WERI-Rb-1 (cell line): ENCODE results near the gene ACER1.
"Not testable (repeated sequence)": the region's sequence is repeated elsewhere in the genome, so short reads cannot be mapped to it uniquely, and the experiment has no call there.

ENCODE experiments used
- DNase-seq: peaks from one replicate; pipeline ENCODE4 v3.0.0-alpha.2; 2020
- H3K27ac ChIP-seq: fragments of 250-450 bp; sonication (Bioruptor Pico); 2 replicates; pipeline ENCODE4 v1.5.1; 2020; ENCODE audit warnings: mild to moderate bottlenecking, moderate library complexity
- H3K27me3 ChIP-seq: fragments of 250-450 bp; sonication (Bioruptor Pico); 2 replicates; pipeline ENCODE4 v1.5.1; 2021; ENCODE audit warnings: mild to moderate bottlenecking, low read depth, moderate library complexity; ENCODE audit not compliant: insufficient read depth, severe bottlenecking
- H3K36me3 ChIP-seq: fragments of 250-450 bp; sonication (Bioruptor Pico); 2 replicates; pipeline ENCODE4 v1.5.1; 2020; ENCODE audit warnings: mild to moderate bottlenecking, moderate library complexity
- H3K4me3 ChIP-seq: 2 replicates; pipeline ENCODE4 v1.5.1; 2011; ENCODE audit warnings: low read depth, mild to moderate bottlenecking, control low read depth, low read length
- H3K9me3 ChIP-seq: fragments of 250-450 bp; sonication (Bioruptor Pico); 2 replicates; pipeline ENCODE4 v1.5.1; 2021; ENCODE audit warnings: mild to moderate bottlenecking, moderate library complexity; ENCODE audit not compliant: severe bottlenecking
- TF ChIP-seq, protein P1 (sequence below): IDR thresholded peaks from 2 replicates; pipeline ENCODE4 v1.5.1; 2011; ENCODE audit warnings: low read depth, mild to moderate bottlenecking, control low read depth, inconsistent platforms, low read length

The ACER1 gene

DNA sequence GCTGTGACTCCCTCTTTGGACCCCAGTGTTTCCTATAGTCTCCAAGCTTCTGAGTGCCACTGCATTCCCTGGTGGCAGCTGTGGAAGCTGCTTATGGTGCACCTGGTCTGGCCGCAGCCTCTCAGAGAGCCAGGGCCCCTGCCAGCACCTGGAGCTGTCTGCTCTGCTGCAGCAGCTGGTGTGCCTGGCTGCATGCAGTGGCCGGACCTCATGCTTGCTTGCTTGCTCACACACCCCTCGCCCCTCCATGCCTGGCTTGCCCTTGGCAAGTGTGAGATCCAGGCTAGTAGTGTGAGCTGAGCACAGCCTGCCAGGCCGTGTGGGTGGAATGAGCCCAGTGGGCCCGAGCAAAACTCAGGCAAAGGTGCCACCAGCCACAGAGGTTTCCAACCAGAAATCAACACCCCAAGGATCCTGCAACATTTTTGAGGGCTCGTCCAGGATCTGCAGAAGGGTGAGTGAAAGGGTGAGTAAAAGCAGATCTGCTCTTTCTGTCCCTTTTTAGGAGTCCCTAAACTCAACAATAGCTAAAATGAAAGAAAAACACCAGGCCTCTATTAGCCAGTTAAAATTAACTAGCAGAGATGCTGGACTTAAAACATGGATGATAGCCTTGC is 46.0 kb downstream of the ACER1 start:
- H3K36me3 ChIP-seq = no peaks in the 10 kb centered on the region
- no peak overlapping the region for H3K4me3 ChIP-seq
- no peak for DNase-seq
- no peak overlapping the region for H3K27ac ChIP-seq
- TF ChIP-seq, protein P1, sequence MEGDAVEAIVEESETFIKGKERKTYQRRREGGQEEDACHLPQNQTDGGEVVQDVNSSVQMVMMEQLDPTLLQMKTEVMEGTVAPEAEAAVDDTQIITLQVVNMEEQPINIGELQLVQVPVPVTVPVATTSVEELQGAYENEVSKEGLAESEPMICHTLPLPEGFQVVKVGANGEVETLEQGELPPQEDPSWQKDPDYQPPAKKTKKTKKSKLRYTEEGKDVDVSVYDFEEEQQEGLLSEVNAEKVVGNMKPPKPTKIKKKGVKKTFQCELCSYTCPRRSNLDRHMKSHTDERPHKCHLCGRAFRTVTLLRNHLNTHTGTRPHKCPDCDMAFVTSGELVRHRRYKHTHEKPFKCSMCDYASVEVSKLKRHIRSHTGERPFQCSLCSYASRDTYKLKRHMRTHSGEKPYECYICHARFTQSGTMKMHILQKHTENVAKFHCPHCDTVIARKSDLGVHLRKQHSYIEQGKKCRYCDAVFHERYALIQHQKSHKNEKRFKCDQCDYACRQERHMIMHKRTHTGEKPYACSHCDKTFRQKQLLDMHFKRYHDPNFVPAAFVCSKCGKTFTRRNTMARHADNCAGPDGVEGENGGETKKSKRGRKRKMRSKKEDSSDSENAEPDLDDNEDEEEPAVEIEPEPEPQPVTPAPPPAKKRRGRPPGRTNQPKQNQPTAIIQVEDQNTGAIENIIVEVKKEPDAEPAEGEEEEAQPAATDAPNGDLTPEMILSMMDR = no peak
- H3K9me3 ChIP-seq = peaks cover 45% of the 10 kb centered on the region
- H3K27me3 ChIP-seq = no peaks in the 10 kb centered on the region

- Histone ChIP-seq H3K9me3 (peaks cover 41% of the 10 kb centered on the region), H3K36me3 (no peaks in the 10 kb centered on the region), H3K27me3 (no peaks in the 10 kb centered on the region), H3K4me3 (no peak overlapping the region), H3K27ac (no peak overlapping the region)
- no peak for DNase-seq
- TF ChIP-seq, protein P1 = no peak
Measured at GRCh38 chr19:6286676-6287075, 46.7 kb downstream of the ACER1 start.

- Histone ChIP-seq H3K9me3 (peaks cover 33% of the 10 kb centered on the region), H3K36me3 (peaks cover 15% of the 10 kb centered on the region)
- not testable (repeated sequence) for H3K27ac ChIP-seq, H3K4me3 ChIP-seq, DNase-seq, H3K27me3 ChIP-seq
Measured at GRCh38 chr19:6282393-6282792, 51.0 kb downstream of the ACER1 start.

- Histone ChIP-seq H3K9me3 (peaks cover 15% of the 10 kb centered on the region), H3K36me3 (peaks cover 27% of the 10 kb centered on the region), H3K27ac (peak within 1 kb of the TSS; percentile 91), H3K4me3 (peak within 1 kb of the TSS; percentile 98), H3K27me3 (no peaks in the 10 kb centered on the region)
- peak; percentile 97 for DNase-seq
- TF ChIP-seq, protein P1 = peak; percentile 74
Measured at GRCh38 chr19:6279931-6280591, 53.4 kb downstream of the ACER1 start, which contains the start of gene MLLT1. TSS of gene MLLT1 (minus strand) at chr19:6279975. CDS start at chr19:6279784, 191 bp downstream.

GRCh38 chr19:6279620-6279930 is 53.8 kb downstream of the ACER1 start:
- H3K27me3 ChIP-seq = no peaks in the 10 kb centered on the region
- peaks cover 30% of the 10 kb centered on the region for H3K36me3 ChIP-seq
- peaks cover 13% of the 10 kb centered on the region for H3K9me3 ChIP-seq
- no peak for DNase-seq
- peak overlapping the region; percentile 91 for H3K27ac ChIP-seq
- peak overlapping the region; percentile 98 for H3K4me3 ChIP-seq
- TF ChIP-seq, protein P1 = no peak

DNA sequence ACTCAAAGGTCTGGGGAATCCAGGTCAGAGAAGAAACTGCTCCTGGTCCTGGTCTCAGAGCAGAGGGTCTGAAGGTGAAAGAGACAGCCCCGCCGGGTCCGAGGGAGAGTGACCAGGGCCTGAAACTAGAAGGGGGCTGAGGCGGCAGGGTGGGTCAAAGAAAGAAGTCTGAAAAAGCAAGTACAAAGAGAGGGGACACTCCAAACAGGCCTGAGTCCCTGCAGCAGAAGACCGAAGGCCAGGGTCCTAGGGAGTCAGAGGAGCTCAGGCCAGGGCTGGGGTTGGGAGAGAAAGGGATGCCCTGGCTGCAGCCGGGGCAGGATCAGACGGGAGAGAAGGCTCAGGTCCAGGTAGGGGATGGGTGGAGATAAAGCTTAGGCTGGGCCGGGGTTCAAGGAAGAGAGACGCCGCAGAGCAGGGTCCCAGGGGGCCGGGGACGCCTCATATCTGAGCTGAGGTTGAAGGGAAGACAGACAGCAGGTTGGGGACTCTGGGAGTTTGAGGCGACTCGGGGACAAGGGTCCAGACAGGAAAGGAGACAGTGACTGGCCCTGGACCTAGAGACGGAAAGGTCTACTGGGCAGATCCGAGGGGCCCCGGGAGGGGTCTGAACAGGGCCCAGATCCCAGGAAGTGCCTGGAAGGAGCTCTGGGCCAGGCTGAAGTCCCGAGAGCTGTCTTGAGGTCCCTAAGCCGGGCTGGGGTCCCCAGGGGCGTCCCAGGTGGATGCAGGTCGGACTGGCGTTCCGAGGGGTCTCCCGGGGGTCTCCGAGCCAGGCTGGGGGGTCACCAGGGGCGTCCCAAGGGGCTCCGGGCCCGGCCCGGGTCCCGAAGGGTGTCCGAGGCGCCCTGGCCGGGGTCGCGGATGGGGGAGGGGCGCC is 54.4 kb downstream of the ACER1 start:
- Histone ChIP-seq H3K9me3 (peaks cover 13% of the 10 kb centered on the region), H3K36me3 (peaks cover 30% of the 10 kb centered on the region), H3K27ac (peak overlapping the region; percentile 91), H3K4me3 (peak overlapping the region; percentile 98), H3K27me3 (no peaks in the 10 kb centered on the region)
- TF ChIP-seq, protein P1 = no peak
- DNase-seq = no peak
